Measurements from ENCODE around the gene GJB4.

The GJB4 gene

DNA sequence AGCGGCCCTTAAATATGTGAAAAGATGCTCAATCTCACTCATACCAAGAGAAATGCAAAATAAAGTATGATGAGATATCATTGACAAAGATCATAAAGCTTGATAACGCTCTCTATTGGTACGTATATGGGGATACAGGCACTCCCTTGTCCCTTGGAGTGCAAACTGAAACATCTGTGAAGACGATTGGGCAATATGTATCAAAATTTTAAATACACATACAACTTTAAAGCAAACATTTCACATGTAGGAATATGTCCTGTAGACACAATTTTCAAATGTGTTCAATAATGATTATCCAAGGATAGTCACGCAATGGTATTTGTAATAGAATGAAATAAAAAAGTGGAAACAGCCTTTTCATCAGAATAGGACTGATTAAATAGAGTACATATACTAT, 19.5 kb downstream of the GJB4 start:
- H3K4me3 ChIP-seq (ENCODE audit: low read depth, low read length), result no peak overlapping the region

GRCh38 chr1:34779526-34779925, 20.0 kb downstream of the GJB4 start:
- TF ChIP-seq, protein P1, sequence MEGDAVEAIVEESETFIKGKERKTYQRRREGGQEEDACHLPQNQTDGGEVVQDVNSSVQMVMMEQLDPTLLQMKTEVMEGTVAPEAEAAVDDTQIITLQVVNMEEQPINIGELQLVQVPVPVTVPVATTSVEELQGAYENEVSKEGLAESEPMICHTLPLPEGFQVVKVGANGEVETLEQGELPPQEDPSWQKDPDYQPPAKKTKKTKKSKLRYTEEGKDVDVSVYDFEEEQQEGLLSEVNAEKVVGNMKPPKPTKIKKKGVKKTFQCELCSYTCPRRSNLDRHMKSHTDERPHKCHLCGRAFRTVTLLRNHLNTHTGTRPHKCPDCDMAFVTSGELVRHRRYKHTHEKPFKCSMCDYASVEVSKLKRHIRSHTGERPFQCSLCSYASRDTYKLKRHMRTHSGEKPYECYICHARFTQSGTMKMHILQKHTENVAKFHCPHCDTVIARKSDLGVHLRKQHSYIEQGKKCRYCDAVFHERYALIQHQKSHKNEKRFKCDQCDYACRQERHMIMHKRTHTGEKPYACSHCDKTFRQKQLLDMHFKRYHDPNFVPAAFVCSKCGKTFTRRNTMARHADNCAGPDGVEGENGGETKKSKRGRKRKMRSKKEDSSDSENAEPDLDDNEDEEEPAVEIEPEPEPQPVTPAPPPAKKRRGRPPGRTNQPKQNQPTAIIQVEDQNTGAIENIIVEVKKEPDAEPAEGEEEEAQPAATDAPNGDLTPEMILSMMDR (IDR thresholded peaks at IDR 0.05; ENCODE audit: low read depth, low read length), result no peak
- no peak overlapping the region for H3K4me3 ChIP-seq (ENCODE audit: low read depth, low read length)

More for the DNA sequence above, 19.5 kb downstream of the GJB4 start:
- TF ChIP-seq, protein P1 (IDR thresholded peaks at IDR 0.05; ENCODE audit: low read depth, low read length), result no peak

GRCh38 chr1:34779962-34780361, 20.4 kb downstream of the GJB4 start:
- no peak overlapping the region for H3K4me3 ChIP-seq (ENCODE audit: low read depth, low read length)
- TF ChIP-seq, protein P1 (IDR thresholded peaks at IDR 0.05; ENCODE audit: low read depth, low read length), result no peak

DNA sequence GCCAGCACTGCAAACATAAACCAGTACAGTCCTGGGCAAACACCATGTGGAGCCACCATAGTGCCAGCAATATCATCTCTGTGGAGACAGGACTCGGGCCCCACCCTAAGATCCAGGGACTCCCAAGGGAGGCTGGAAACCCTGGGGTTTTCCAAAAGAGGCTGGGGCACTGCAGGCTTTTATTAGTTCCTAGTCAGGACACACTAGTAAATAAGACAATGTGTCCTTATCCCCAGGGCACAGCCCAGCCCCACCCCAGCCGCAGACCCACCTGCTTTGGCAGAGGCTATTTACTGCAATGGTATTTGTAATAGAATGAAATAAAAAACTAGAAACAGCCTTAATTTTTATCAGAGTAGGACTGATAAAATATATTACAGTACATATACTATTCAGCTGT, 21.0 kb downstream of the GJB4 start:
- TF ChIP-seq, protein P1 (IDR thresholded peaks at IDR 0.05; ENCODE audit: low read depth, low read length), result no peak
- no peak overlapping the region for H3K4me3 ChIP-seq (ENCODE audit: low read depth, low read length)

DNA sequence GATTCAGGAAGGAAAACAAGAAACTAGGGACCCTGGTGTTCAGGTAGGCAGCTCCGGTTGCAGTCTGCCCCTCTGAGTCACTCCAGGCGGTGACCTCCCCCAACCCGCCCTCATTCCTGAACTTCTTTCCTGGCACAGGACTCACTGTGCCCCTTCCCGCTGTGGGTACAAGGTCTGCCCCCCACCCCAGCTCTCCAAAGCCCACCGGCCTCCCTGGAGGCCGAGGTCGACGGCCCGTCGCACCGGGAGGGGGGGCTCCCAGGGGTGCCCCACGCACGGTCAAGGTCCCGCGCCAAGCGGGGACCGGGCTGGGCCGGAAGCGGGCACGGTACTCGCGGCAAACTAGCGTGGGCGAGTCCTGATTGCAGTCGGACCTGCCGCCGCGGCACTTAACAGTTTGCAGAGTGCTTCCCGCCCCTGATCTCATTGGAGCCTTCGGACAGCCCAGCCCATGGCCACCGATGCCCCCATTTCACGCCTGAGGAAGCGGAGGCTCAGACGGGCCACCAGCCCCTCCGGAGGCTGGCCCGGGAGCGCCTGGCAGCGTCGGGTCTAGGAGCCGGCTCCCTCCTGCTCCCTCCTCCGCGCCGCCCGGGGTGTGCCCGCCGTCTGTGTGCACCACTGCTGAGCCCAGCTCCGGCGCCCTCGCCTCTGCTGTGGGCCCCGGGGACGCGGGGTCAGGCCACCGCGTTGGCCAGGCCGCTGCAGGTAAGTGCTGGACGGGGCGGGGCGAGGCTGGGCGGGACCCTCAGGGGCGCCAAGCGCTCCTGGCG, 21.7 kb downstream of the GJB4 start, which contains the start of gene GJB3:
GJB3 (plus strand) TSS at position 144 of the 773 bp plus-strand sequence. CDS start 3,549 bp downstream, outside the sequence.
- TF ChIP-seq, protein P1 (IDR thresholded peaks at IDR 0.05; ENCODE audit: low read depth, low read length), result no peak
- H3K4me3 ChIP-seq (ENCODE audit: low read depth, low read length), result peak within 1 kb of the TSS; percentile 20; the same call in 1 of the 2 replicates

GRCh38 chr1:34781844-34782391, 22.4 kb downstream of the GJB4 start:
- no peak overlapping the region for H3K4me3 ChIP-seq (ENCODE audit: low read depth, low read length)
- TF ChIP-seq, protein P1 (IDR thresholded peaks at IDR 0.05; ENCODE audit: low read depth, low read length), result no peak

- TF ChIP-seq, protein P1 (IDR thresholded peaks at IDR 0.05; ENCODE audit: low read depth, low read length), result no peak
Measured at GRCh38 chr1:34784751-34785221, 25.2 kb downstream of the GJB4 start.

More at GRCh38 chr1:34784751-34785221, 25.2 kb downstream of the GJB4 start:
- no peak overlapping the region for H3K4me3 ChIP-seq (ENCODE audit: low read depth, low read length)

Data from WI38 (cell line).